ENCODE measurements around the gene AEBP1. TPM values are rescaled to one million over a fixed set of nuclear protein-coding genes. Genes with fewer than 3 reads are reported as not detected.
A peak's percentile ranks its signal among the peaks of the same experiment; 100 is the strongest.

The AEBP1 gene
- total and polyA plus RNA-seq, 2 experiments from 2014 or later, result 15.1 to 42.0 TPM

DNA sequence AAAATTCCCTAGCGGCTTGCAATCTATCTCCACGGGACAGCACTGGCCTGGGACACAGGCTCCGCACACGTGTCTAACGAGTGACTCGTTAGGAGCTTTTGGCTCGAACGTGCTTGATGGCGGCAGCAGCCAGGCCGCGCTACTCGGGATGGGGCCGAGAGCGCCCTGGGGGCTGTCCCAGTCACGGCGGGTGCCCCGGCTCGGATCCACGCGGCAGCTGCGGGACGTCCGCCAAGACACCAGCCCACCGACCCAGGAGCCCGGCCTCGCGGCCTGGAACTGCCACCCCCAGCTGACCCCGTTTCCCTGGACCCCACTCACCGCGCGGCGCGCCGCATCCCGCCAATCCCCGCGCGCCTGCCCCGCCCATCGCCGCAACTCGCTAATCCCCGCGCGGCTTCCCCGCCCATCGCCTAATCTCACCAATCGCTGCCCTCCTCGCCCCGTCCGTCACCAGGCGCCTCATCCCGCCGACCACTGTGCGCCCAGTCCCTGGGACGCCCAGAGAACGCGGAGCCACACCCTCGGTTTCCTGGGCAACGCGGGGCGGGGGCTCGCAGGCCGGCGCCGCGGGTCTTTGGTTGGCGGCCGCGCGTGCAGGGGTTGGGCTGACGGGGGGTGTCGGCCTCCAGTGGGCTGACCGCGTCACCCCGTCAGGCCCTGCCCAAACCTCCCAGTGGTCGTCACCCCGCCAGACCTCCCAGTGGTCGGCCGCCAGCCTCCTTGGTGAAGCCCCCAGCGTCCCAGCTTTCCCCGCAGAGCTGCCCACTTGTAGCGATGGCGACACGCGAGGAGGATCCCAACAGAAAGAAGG, 19.3 kb downstream of the AEBP1 start, which contains the start of gene POLD2:
Gene POLD2, minus strand, starts transcription at position 359 of the 814 bp plus-strand sequence. CDS start 1,495 bp downstream, outside the sequence.
- peak within 1 kb of the TSS; percentile 38 for H3K27ac Mint-ChIP-seq
- Histone ChIP-seq H3K36me3 (ENCODE audit: insufficient read depth) (peaks cover 12% of the 10 kb centered on the region; the same call in 1 of the 2 replicates), H2AFZ (peak within 1 kb of the TSS; percentile 97), H3F3A (replicated peaks; ENCODE audit: low read depth) (no peaks in the 10 kb centered on the region), H3K4me3 (peak within 1 kb of the TSS; percentile 75), H3K79me2 (replicated peaks; ENCODE audit: insufficient read depth) (peaks cover 24% of the 10 kb centered on the region), H3K27me3 (ENCODE audit: insufficient read depth) (peaks cover 12% of the 10 kb centered on the region), H4K20me1 (replicated peaks; ENCODE audit: insufficient read depth) (peaks cover 3% of the 10 kb centered on the region), H3K4me1 (ENCODE audit: insufficient read depth) (peaks cover 15% of the 10 kb centered on the region; the same call in 1 of the 2 replicates), H3K27ac (ENCODE audit: low read depth) (no peak within 1 kb of the TSS), H3K4me2 (peak within 1 kb of the TSS; percentile 88), H3K9me2 (ENCODE audit: insufficient read depth) (no peaks in the 10 kb centered on the region)
- peaks cover 10% of the 10 kb centered on the region for H3K9me3 Mint-ChIP-seq
- H3K4me1 Mint-ChIP-seq, result peaks cover 11% of the 10 kb centered on the region
- H3K27me3 Mint-ChIP-seq (ENCODE audit: insufficient read depth, low read depth, poor library complexity), result peaks cover 12% of the 10 kb centered on the region
- peak within 1 kb of the TSS; percentile 77 for H3K4me3 Mint-ChIP-seq
- DNase-seq (ENCODE audit: low spot score), result peak; percentile 98
- TF ChIP-seq, protein P1, sequence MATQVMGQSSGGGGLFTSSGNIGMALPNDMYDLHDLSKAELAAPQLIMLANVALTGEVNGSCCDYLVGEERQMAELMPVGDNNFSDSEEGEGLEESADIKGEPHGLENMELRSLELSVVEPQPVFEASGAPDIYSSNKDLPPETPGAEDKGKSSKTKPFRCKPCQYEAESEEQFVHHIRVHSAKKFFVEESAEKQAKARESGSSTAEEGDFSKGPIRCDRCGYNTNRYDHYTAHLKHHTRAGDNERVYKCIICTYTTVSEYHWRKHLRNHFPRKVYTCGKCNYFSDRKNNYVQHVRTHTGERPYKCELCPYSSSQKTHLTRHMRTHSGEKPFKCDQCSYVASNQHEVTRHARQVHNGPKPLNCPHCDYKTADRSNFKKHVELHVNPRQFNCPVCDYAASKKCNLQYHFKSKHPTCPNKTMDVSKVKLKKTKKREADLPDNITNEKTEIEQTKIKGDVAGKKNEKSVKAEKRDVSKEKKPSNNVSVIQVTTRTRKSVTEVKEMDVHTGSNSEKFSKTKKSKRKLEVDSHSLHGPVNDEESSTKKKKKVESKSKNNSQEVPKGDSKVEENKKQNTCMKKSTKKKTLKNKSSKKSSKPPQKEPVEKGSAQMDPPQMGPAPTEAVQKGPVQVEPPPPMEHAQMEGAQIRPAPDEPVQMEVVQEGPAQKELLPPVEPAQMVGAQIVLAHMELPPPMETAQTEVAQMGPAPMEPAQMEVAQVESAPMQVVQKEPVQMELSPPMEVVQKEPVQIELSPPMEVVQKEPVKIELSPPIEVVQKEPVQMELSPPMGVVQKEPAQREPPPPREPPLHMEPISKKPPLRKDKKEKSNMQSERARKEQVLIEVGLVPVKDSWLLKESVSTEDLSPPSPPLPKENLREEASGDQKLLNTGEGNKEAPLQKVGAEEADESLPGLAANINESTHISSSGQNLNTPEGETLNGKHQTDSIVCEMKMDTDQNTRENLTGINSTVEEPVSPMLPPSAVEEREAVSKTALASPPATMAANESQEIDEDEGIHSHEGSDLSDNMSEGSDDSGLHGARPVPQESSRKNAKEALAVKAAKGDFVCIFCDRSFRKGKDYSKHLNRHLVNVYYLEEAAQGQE (IDR thresholded peaks at IDR 0.05; ENCODE audit: unreplicated experiment), result no peak
- TF ChIP-seq POLR2AphosphoS5 (IDR thresholded peaks at IDR 0.05; ENCODE audit: low read depth) (peak; percentile 74), CREB1 (CRISPR knock-in tag; IDR thresholded peaks at IDR 0.05; ENCODE audit: low read depth) (peak; percentile 57)
- ATAC-seq, result peak; percentile 98
- H3K36me3 Mint-ChIP-seq (ENCODE audit: low read depth), result peaks cover 36% of the 10 kb centered on the region

DNA sequence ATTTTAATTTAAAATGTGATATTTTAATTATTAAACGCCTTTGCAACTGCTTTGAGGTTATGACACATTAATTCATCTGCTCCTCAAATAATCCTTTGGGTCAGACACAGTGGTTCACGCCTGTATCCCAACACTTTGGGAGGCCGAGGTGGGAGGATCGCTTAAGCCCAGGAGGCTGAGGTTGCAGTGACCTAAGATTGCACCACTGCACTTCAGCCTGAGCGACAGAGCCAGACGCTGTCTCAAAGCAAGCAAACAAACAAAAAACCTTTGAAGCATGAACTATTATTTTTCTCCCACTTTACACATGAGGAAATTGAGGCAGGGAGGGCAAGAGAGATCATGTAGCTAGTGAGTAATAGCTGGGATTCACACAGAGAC, 20.7 kb downstream of the AEBP1 start:
- Mint-ChIP-seq H3K4me1 (peaks cover 11% of the 10 kb centered on the region), H3K27ac (no peak overlapping the region), H3K9me3 (peaks cover 10% of the 10 kb centered on the region), H3K27me3 (ENCODE audit: insufficient read depth, low read depth, poor library complexity) (peaks cover 12% of the 10 kb centered on the region), H3K4me3 (no peak overlapping the region), H3K36me3 (ENCODE audit: low read depth) (peaks cover 22% of the 10 kb centered on the region)
- Histone ChIP-seq H3K4me3 (no peak overlapping the region), H3K36me3 (ENCODE audit: insufficient read depth) (peaks cover 12% of the 10 kb centered on the region; the same call in 1 of the 2 replicates), H2AFZ (no peak overlapping the region), H3K27ac (ENCODE audit: low read depth) (no peak overlapping the region), H3K9me2 (ENCODE audit: insufficient read depth) (no peaks in the 10 kb centered on the region), H3K27me3 (ENCODE audit: insufficient read depth) (peaks cover 12% of the 10 kb centered on the region), H3F3A (replicated peaks; ENCODE audit: low read depth) (no peaks in the 10 kb centered on the region), H3K4me2 (no peak overlapping the region), H3K79me2 (replicated peaks; ENCODE audit: insufficient read depth) (peaks cover 24% of the 10 kb centered on the region), H4K20me1 (replicated peaks; ENCODE audit: insufficient read depth) (no peaks in the 10 kb centered on the region; the same call in 1 of the 2 replicates), H3K4me1 (ENCODE audit: insufficient read depth) (peaks cover 15% of the 10 kb centered on the region; the same call in 1 of the 2 replicates)
- ATAC-seq (no peak), DNase-seq (ENCODE audit: low spot score) (no peak)
- no peak for TF ChIP-seq JUNB (IDR thresholded peaks at IDR 0.05; ENCODE audit: unreplicated experiment)
- TF ChIP-seq, protein P2, sequence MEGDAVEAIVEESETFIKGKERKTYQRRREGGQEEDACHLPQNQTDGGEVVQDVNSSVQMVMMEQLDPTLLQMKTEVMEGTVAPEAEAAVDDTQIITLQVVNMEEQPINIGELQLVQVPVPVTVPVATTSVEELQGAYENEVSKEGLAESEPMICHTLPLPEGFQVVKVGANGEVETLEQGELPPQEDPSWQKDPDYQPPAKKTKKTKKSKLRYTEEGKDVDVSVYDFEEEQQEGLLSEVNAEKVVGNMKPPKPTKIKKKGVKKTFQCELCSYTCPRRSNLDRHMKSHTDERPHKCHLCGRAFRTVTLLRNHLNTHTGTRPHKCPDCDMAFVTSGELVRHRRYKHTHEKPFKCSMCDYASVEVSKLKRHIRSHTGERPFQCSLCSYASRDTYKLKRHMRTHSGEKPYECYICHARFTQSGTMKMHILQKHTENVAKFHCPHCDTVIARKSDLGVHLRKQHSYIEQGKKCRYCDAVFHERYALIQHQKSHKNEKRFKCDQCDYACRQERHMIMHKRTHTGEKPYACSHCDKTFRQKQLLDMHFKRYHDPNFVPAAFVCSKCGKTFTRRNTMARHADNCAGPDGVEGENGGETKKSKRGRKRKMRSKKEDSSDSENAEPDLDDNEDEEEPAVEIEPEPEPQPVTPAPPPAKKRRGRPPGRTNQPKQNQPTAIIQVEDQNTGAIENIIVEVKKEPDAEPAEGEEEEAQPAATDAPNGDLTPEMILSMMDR (conservative IDR thresholded peaks at IDR 0.05; ENCODE audit: low read depth in 2 of 2), result no peak
- TF ChIP-seq, protein P3, sequence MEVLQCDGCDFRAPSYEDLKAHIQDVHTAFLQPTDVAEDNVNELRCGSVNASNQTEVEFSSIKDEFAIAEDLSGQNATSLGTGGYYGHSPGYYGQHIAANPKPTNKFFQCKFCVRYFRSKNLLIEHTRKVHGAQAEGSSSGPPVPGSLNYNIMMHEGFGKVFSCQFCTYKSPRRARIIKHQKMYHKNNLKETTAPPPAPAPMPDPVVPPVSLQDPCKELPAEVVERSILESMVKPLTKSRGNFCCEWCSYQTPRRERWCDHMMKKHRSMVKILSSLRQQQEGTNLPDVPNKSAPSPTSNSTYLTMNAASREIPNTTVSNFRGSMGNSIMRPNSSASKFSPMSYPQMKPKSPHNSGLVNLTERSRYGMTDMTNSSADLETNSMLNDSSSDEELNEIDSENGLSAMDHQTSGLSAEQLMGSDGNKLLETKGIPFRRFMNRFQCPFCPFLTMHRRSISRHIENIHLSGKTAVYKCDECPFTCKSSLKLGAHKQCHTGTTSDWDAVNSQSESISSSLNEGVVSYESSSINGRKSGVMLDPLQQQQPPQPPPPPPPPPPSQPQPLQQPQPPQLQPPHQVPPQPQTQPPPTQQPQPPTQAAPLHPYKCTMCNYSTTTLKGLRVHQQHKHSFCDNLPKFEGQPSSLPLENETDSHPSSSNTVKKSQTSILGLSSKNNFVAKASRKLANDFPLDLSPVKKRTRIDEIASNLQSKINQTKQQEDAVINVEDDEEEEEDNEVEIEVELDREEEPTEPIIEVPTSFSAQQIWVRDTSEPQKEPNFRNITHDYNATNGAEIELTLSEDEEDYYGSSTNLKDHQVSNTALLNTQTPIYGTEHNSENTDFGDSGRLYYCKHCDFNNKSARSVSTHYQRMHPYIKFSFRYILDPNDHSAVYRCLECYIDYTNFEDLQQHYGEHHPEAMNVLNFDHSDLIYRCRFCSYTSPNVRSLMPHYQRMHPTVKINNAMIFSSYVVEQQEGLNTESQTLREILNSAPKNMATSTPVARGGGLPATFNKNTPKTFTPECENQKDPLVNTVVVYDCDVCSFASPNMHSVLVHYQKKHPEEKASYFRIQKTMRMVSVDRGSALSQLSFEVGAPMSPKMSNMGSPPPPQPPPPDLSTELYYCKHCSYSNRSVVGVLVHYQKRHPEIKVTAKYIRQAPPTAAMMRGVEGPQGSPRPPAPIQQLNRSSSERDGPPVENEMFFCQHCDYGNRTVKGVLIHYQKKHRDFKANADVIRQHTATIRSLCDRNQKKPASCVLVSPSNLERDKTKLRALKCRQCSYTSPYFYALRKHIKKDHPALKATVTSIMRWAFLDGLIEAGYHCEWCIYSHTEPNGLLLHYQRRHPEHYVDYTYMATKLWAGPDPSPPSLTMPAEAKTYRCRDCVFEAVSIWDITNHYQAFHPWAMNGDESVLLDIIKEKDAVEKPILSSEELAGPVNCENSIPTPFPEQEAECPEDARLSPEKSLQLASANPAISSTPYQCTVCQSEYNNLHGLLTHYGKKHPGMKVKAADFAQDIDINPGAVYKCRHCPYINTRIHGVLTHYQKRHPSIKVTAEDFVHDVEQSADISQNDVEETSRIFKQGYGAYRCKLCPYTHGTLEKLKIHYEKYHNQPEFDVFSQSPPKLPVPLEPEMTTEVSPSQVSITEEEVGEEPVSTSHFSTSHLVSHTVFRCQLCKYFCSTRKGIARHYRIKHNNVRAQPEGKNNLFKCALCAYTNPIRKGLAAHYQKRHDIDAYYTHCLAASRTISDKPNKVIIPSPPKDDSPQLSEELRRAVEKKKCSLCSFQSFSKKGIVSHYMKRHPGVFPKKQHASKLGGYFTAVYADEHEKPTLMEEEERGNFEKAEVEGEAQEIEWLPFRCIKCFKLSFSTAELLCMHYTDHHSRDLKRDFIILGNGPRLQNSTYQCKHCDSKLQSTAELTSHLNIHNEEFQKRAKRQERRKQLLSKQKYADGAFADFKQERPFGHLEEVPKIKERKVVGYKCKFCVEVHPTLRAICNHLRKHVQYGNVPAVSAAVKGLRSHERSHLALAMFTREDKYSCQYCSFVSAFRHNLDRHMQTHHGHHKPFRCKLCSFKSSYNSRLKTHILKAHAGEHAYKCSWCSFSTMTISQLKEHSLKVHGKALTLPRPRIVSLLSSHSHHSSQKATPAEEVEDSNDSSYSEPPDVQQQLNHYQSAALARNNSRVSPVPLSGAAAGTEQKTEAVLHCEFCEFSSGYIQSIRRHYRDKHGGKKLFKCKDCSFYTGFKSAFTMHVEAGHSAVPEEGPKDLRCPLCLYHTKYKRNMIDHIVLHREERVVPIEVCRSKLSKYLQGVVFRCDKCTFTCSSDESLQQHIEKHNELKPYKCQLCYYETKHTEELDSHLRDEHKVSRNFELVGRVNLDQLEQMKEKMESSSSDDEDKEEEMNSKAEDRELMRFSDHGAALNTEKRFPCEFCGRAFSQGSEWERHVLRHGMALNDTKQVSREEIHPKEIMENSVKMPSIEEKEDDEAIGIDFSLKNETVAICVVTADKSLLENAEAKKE (CRISPR knock-in tag; IDR thresholded peaks at IDR 0.05), result no peak
